NCI-H2107 treated with DMSO at 0.1 percent for 48 hours (cell line): ENCODE measurements around the gene BCR.
A peak's percentile ranks its signal among the peaks of the same experiment; 100 is the strongest.

Source experiments
- DNase-seq: peaks from one replicate; lab custom pipeline; 2025; ENCODE audit not compliant: unreplicated experiment; lab: John Stamatoyannopoulos, UW

Gene BCR

DNA sequence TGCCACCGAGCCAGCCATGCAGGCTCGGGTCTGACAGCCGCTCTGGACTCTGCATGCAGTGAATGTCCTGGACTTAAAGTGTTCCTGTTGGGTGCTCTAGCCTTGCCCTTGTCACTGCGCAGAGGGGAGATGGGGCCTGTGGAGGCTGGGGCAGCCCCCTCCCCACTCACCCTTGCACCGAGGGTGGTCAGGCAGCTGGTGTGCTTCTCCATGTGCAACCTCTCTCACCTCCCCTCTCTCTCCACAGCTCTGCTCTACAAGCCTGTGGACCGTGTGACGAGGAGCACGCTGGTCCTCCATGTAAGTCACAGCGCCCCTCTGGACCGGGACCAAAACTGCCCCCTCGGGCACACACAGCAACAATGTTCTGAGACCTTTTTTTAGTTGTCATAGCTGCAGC, 92.5 kb downstream of the BCR start:
- no peak for DNase-seq

DNA sequence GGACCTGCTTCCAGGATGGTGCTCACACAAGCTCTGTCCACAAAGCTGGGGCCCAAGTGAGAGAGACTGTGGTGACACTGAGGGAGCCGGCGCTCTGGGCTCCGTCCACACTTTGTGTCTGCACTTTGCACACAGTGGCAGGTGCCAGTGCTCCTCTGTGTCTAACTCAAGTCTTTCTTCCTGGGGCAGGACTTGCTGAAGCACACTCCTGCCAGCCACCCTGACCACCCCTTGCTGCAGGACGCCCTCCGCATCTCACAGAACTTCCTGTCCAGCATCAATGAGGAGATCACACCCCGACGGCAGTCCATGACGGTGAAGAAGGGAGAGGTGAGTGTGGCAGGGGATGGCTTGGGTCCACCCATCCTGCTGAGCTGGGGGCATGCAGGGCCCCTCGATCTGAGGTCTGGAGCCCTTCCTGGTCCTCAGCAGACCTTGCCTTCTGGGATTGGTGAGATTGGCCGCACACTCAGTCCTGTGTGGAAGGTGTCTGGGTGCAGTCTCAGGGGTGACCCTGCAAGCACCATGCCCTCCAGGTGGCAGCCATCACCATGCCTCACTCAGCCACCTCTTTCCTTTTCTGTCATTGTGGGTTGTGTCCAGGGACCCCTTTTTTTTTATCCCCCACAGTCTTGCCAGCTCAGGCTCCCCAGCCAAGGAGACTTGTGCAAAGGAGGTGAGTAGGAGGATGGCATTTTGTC, 93.3 kb downstream of the BCR start:
- no peak for DNase-seq

DNA sequence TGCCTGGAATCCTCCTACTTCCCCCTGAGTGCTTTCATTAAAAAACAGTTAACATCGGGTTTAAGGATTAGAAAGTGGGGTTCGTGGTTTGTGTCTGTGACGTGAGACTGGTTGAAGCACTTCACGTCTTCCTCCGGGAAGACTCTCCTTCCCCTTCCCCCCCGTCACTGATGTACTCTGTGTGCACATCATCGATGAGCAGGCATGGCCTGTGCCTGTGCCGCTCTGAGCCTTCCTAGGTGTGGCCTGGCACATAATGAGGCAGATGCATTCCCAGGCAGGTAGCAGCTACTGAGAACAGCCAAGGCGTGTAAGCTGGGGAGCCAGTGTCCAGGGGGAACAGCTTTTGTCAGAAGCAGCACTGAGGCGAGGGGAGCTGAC, 93.8 kb downstream of the BCR start:
- no peak for DNase-seq

DNA sequence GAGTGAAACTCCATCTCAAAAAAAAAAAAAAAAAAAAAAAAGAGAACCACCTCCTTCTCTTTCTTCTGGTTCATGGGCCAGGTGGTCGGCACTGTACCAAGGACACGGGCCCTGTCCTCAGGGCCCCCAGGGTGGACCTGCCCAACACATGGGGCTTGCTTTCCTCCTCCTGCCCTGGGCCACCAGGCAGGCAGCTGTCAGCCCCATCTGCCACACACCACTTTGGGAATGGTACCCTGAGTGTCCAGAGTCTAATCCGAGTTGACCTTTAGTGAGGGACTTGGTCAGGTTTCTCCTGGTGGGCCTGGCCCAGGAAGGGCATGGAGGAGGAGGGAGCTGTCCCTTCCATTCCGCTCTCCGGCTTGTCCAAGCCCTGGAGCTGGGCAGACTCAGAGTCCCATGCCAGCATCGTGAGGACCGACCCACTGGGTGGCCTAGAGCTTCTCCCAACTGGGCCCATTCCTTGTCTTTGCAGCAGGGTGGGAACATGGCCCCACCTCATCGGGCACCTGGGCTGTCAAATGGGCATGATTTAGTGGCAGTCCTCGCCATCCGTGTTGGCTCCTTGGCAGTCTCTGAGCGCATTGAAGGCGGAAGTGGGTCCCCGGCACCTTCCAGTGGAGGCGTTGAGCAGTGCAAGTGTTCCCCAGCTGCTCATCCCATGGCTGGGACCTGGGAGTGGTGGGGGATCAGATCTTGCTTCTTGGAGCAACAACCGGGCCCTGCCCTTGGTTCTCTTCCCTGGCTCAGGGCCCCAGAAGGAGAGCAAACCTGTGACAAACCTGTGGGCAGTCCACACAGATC, 94.8 kb downstream of the BCR start:
- no peak for DNase-seq

DNA sequence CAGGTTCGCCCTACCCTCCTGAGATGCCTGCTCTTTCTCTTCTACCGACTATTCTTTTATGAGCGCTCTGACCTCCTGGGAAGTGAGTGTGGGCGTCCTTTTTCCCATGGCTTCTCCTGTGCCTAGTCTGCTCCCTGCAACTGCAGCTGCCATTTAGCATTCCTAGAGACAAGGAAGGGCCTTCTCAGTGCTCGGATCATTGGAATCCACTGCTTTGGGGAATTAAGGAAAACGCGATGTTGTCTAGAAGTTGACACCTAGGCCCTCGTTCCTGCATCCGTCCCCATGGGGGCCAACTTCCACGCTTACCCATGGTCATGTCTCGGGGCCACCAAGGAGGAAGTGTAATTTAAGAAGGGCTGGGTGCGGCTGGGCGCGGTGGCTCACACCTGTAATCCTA, 95.4 kb downstream of the BCR start:
- DNase-seq: no peak

DNA sequence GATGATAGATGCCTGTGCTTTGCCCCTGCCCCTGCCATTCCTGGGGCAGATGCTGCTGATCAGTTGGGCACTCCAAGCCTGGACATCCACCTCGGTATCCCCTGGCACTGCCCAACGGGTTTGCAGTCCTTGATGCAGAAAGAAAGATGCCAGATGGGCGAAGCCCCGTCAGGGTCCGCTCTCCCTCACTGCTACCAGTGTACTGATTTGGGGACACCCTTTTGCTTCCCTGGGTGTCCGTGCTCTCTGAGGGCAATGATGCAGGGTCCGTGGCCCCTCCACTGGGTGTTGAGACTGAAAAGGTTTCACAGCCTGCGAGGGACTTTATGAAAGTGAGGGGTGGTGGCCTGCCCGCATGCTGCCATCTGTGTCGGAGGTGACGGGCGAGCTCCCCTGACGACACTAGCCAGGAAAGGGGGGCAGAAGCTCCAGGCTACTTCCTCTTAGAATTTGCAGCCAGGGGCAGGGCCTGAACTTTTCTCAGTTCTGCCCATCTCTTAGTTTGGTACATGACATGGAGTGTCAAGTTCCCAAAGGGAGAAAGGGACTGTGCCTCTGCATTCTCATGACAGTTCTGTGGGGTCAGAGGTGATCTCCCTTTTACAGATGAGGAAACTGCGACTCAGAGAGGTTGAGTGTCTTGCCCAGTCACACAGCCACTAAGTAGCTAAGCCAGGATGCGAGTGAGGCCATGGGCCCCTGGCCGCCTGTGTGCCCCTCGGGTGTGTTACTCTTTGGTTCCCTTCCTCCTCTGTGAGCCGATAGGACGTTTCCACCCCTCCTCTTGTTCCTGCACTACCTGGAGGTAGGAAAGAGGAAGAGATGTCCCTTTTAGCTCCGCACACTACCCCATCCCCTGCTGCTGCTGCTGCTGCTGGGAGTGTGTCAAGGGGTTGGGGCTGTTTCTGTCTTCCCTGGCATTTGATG, 96.6 kb downstream of the BCR start:
- DNase-seq: no peak

DNA sequence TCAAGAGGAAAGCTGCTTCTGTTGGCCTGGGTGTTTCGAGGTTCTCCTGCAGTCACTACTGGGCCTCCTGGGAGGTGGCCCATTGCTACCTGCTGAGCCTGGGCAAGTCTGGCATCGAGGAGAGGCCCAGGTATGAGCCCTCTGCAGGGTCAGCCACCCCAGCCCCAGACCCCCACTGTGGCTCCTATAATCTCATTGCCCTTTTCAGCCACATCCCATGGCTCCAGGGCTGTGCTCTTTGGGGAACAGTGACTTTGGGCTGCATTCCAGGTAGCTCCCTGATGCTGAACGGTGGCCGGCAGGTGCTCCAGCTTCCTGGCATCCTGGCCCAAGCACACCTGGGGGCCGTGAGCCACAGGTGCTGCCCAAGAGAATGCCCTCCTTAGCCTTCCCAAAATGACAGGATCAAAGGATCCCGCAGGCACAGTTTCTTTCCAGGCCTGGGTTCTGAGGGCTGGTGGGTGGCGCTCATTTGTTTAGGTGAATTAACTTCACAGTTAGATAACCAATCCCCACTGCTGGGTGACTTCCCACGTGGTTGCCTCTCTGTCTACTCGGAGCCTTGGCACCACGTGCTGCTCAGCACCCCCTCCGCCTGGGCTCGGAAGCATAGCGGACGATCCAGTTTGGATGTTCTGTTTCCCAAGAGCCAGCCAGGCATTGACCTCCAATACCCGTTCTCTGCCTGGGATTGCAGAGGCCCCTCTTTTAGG, 97.4 kb downstream of the BCR start:
- no peak for DNase-seq

DNA sequence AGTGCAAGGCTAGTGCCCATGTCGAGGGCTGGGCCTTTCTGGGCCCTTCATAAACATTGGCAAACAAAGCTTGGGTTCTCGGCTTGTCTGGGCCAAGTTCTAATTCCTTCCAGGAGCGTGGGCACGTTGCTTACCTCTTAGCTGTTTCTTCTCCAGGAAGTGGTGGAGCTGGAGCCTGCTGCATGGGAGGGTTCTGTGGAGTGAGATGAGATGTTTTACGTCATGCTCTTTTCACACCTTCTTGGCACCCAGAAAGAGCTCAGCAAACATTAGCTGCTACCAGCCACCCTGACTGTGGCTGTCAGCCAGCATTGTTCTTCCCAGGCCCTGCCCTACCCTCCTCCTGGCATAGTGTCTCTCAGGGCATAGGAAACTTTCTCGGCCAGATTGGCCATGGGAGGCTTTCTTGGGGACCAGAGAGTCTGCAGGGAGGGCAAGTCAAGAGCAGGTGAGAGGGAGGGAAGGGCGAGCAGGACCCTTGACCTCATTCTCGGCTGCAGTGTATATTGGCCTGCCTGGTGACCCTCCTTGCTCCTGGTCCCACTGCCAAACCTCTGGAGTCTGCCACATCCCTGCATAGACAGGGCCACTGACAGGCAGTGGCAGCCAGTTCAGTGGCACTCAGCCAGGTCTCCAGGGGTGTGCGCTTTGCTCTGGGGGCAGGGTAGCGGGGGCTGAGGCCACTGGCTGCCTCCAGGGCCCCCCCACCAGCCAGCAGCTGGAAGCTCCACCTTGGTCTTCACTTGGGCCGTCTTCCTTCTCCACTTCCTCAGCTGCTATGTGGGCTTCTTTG, 98.8 kb downstream of the BCR start:
- DNase-seq: no peak

DNA sequence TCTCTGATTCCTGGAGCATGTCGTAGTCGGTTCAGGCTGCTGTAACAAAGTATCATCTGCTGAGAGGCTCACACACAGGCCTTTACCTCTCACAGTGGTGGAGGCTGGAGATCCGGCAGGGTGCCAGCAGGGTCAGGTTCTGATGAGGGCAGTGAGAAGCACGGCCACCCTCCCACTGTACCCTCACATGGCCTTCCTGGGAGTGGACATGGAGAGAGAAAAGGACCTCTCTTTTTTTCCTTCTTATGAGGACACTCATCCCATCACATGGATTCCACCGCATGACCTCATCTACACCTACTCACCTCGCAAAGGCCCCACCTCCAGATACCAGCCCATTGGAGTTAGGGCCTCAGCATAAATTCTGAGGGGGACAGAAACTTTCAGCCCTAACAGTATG, 99.5 kb downstream of the BCR start:
- DNase-seq: no peak

DNA sequence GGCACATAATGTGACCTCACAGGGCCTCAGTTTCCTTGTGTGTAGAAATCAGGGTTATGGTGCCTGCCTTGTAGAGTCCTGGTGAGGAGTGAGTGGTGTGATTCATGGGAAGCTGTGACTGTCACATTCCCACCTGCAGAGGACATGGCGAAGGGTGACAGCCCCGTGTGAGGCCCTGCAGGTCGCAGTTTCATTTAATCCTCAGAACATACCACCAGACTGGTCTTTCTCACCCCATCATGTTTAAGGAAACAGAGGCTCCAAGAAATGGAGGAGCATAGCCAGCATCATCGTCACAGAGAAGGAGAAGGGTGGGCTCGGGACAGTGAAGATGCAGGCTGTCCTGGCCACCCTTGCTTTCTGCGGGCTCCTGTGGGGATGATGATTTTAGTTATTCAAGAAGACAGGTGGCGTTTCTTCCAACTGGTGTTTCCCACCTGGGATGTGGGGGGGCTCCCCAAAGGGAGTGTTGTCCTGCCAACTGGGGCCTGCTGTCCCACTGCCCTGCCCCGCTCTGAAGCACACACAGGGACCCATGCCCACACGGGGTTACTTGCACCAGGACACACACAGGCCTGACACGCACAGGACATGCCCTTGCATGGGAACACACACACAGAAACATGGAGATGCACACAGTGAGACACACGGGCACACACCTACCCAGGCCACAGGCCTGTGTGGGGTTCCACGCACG, 100.2 kb downstream of the BCR start:
- DNase-seq: no peak

DNA sequence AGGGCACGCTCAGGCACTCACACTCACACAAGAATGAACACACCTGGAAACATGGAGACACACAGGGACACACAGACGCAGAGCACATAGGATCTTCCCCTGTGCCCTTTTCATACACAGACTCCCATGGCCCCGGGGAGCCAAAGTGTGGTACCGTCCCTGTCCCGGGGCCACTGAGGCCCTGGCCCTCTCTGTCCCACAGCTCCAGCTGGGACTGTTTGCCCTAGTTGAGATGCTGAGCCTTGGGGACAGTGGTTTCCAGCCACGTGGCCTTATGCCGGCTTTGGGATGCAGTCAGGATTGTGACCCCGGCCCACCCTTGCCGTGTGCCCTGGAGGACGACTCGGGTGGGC, 100.7 kb downstream of the BCR start:
- no peak for DNase-seq

DNA sequence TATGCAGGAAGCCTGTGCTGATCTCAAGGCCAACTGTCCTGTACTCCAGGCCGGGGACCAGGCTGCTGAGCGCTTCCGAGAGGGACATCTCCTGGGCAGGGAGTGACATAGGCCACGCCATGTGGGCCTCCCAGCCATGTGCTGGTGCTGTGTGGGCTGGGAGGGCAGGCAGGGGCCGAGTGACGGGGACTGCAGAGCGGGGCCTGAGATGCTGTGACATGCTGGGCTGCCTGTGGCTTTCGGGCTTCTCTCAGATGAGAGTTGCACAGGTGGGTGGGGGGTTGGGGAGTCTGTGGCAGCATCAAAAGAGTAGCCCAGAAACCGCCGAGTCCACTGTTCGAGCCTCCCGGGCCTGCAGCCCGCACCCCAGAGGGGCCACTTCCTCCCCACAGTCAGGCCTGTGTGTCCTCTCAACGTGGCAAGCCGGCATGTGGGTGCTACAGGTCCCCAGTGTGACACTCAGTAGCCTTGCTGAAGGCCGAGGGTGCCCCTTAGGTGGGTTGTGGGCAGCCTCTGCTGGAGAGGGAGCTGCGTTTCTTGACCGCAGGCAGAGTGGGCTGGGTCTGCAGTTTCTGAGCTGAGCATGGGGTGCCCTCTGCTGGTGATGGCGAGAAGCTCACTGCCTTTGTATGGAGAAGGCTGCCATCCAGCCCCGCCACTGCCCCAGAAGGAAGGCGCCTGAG, 101.2 kb downstream of the BCR start:
- DNase-seq: peak; percentile 9

DNA sequence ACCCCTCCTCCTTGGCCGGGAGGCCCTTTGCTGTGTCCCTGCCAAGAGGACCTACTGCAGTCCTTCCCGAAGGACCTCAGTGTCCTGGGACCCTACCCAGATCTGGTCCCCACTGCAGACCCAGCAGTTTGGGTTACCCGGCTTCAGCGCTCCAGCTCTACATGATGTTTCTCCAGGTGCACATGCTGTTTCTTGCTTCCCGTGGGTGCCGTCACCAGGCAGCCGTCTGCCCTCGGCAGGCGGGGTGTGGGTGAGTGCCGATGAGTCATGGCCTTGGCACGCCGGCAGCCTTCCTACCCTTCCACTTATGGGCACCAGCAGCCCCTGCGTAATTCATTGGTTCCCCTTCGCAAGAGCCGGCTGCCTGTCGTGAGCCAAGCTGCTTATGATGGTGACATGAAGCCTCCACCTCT, 101.8 kb downstream of the BCR start:
- no peak for DNase-seq

DNA sequence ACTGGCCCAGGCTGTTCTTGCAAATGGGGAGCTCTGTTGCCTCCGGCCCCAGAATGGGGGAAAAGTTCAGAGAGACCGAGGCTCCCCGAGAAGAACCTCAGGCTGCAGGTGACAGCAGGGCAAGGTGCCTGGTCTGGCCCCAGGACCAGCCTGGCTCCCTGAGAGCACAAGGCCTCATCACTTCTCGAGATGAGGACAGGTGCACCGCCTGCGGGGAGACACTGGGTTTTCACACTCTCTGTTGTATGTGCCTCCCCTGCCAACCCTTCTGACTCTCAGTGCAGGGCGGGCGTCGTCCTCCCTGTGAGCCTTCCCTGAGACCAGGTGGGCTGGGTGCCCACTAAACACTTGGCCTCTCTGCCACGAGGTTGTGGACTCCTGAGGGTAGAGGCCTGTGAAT, 102.2 kb downstream of the BCR start:
- no peak for DNase-seq

DNA sequence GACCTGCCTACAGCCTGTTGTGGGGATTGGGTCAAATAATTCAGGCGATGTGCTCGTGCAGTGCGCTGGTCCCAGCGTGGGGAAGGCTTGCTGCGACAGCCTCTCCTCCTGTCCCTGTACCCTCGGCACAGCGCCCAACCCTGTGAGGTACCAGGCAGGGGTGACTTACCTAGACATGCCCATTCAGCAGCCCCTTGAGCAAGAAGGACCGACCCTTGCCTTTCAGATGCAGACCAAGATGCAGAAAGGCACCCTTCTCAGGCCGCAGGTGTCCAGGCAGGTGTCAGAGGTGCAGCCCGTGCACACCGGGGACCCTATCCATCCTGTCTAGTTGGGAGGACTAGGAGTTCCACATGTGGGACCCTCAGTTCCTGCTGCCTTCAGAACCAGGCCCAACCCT, 102.7 kb downstream of the BCR start:
- DNase-seq: no peak

DNA sequence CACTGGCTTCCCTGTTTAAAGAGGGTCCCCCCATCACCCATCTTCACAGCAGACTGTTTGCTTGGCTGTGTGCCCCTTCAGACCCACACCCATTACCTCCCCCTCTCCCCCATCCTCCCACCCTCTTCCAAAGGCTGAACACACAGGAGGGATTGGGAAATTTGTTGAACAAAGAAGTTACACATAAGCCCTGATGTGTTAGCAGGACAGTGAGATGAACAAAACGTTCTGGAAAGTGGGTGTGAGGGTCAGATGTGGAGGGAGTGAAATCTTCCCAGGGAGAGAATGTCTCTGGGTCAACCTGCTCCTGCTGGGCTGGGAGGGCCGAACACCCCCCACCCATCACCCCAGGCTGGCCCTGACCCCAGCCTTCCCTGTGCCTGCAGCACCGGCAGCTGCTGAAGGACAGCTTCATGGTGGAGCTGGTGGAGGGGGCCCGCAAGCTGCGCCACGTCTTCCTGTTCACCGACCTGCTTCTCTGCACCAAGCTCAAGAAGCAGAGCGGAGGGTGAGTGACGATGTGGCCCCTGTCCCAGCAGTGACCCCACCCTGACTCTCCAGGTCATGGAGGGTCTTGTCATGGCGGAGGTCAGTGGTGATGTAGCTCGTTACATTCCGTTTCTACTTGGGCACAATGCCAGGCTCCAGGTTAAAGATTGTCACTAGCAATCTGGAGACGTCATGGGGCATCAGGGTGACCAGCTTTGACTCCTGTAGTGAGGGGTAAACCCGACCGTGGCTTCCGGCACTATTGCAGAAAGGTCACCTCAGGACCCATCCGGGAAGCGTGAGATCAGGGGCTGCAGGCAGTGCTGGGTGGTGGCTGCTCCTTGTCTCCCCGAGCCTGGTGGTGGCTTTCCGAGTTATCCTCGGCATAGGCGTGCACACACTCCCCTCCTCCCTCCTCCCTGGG, 103.5 kb downstream of the BCR start:
- no peak for DNase-seq

DNA sequence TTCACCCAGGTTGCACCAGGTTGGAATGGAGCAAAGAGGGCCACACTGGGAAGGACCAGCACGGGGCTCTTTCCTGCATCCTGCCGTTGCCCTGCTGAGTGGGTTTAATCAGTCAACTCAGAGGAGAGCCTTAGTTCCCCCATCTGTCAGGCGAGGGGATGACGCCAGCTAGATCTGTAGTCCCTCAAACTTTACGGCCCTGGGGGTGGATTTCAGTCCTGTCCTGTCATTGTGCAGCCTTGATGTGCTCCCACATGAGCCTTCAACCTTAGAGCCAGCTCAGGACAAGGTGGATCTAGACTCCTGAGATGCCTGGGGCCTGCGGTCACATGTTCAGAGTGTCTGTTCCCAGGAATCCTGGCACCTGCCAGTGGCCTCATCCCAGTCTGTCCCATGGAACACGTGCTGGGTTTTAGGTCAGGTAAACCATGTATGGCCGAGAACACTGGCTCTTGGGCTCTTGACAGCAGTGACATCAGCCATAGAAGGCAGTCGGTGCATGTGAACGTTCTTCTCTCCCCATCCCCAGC, 104.3 kb downstream of the BCR start:
- no peak for DNase-seq

DNA sequence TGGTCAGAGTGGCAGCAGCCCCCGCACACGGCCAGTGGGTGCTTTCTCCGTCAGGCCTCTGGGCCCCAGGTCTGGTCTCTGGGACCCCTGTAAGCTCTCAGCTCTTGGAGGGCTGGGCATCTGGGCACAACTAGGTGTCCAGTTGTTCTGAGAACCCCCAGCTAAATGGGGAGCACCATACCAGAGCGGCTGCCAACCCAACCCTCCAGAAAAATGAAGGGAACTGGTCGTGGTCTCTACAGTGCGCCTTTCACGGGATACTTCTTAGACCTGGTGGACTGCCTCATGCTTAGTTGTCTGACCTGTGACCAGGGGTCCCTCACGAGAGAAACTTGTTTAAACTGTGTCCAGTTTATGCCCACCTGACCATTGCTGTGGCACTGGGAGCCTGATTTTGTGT, 104.9 kb downstream of the BCR start:
- DNase-seq: no peak
